Hepatocyte (in vitro differentiated cells): ENCODE data around the gene WDR75. TPM values are rescaled to one million over a fixed set of nuclear protein-coding genes. Genes with fewer than 3 reads are reported as not detected.

Source experiments
- DNase-seq: peaks from one replicate; pipeline ENCODE4 v3.0.0-alpha.2; 2016; ENCODE audit warnings: low spot score
- H2AFZ ChIP-seq: fragments of 200-600 bp; sonication (generic); 2 replicates; pipeline ENCODE4 v1.6.0; 2016; ENCODE audit warnings: antibody characterized with exemption, mild to moderate bottlenecking
- H3K27ac ChIP-seq: fragments of 200-600 bp; sonication (generic); 2 replicates; pipeline ENCODE4 v1.5.1; 2016; ENCODE audit warnings: mild to moderate bottlenecking
- H3K27me3 ChIP-seq: fragments of 200-600 bp; sonication (generic); 2 replicates; pipeline ENCODE4 v1.6.1; 2016
- H3K36me3 ChIP-seq: fragments of 200-600 bp; sonication (generic); replicated peaks from 2 replicates; pipeline ENCODE4 v1.5.1; 2016; ENCODE audit warnings: low read depth; ENCODE audit not compliant: insufficient read depth
- H3K4me1 ChIP-seq: fragments of 200-600 bp; sonication (generic); 2 replicates; pipeline ENCODE4 v1.5.1; 2016; ENCODE audit warnings: mild to moderate bottlenecking, moderate library complexity; ENCODE audit not compliant: insufficient read depth
- H3K4me2 ChIP-seq: fragments of 200-600 bp; sonication (generic); 2 replicates; pipeline ENCODE4 v1.6.0; 2016
- H3K4me3 ChIP-seq: fragments of 200-600 bp; sonication (generic); 2 replicates; pipeline ENCODE4 v1.5.1; 2016; ENCODE audit warnings: mild to moderate bottlenecking
- H3K79me2 ChIP-seq: fragments of 200-600 bp; sonication (generic); 2 replicates; pipeline ENCODE4 v1.6.0; 2017; ENCODE audit warnings: mild to moderate bottlenecking
- H3K9me2 ChIP-seq: fragments of 200-600 bp; sonication (generic); replicated peaks from 2 replicates; pipeline ENCODE4 v1.6.0; 2017; ENCODE audit warnings: mild to moderate bottlenecking; ENCODE audit not compliant: insufficient read depth
- H3K9me3 ChIP-seq: fragments of 200-600 bp; sonication (generic); 2 replicates; pipeline ENCODE4 v1.5.1; 2016; ENCODE audit warnings: low read depth, mild to moderate bottlenecking
- H4K20me1 ChIP-seq: fragments of 200-600 bp; sonication (generic); 2 replicates; pipeline ENCODE4 v1.6.0; 2016; ENCODE audit warnings: mild to moderate bottlenecking; ENCODE audit not compliant: insufficient read depth, poor library complexity, severe bottlenecking
- EZH2 ChIP-seq: fragments of 200-600 bp; sonication (generic); IDR thresholded peaks from 2 replicates; pipeline ENCODE4 v1.6.1; 2016; ENCODE audit warnings: antibody characterized with exemption, mild to moderate bottlenecking, borderline replicate concordance
- EZH2phosphoT487 ChIP-seq: fragments of 200-600 bp; sonication (generic); IDR thresholded peaks from one replicate; pipeline ENCODE4 v1.6.1; 2018; ENCODE audit warnings: antibody characterized with exemption, mild to moderate bottlenecking, low read depth, moderate library complexity; ENCODE audit not compliant: unreplicated experiment, severe bottlenecking
- WGBS: methylation state at CpG from one replicate; pipeline ENCODE4 v1.1.6; 2016; ENCODE audit warnings: low lambda C conversion rate; ENCODE audit errors: missing lambda C conversion rate; 5-methylcytosine and 5-hydroxymethylcytosine counted together
- polyA plus RNA-seq: library from polyadenylated mRNA; unstranded; fragments of >200 nt; fragmentation: Nextera tagmentation; extraction: Ambion mirVana; gene quantifications from 2 replicates; pipeline ENCODE4 v1.2.1, GENCODE V29; 2016
- total RNA-seq: library from RNA; depleted of rRNA; stranded (reverse); fragments of >200 nt; gene quantifications from 2 replicates; pipeline ENCODE4 v1.2.3, GENCODE V29; 2014
- TF ChIP-seq, protein P1 (sequence below): fragments of 200-600 bp; sonication (generic); IDR thresholded peaks from 2 replicates; pipeline ENCODE4 v1.5.1; 2016; ENCODE audit warnings: antibody characterized with exemption, mild to moderate bottlenecking; ENCODE audit not compliant: poor library complexity

Gene WDR75
- total RNA-seq (38.7 and 45.3 TPM in 2 replicates), polyA plus RNA-seq (20.1 and 21.0 TPM in 2 replicates)

DNA sequence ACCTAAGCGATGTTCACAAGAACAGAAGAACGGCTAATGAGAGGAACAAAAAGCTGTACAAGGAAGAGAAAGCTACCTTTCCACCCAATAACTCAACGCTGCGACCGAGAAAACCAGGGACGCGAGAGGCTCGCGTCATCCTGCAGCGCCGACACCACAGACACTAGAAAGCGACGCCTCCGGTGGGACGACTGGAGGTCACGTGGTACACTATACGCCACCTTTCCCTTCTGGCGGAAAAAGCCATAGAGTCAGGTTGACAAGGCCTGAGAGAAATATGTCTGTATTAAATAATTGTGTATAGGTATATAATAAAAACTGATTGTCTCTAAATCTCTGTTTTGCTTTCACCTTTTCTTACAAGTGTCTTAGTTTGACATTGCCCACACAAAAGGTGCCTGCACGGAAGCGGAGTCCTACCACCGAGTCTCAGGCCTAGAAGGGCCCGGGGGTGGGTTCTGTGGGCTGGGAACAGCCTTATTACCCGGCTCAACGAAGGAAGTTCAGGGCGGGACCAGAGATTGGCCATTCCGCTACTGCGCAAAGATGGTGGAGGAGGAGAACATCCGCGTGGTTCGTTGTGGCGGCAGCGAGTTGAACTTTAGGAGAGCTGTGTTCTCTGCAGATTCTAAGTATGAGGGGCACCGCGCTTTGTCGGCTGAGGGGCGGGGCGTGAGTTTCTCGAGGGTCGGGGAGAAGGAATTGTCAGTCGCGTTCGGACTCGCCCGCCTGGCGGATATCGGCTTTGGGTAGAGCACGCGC, at the start of gene WDR75:
TSS of gene WDR75 (plus strand) at position 528 of the 762 bp plus-strand sequence. CDS start at position 547, 19 bp downstream.
- no peaks in the 10 kb centered on the region for H3K4me1 ChIP-seq
- H3K27ac ChIP-seq = peak within 1 kb of the TSS; percentile 98
- peak; percentile 96 for DNase-seq
- no peaks in the 10 kb centered on the region for H3K9me3 ChIP-seq
- TF ChIP-seq EZH2phosphoT487 = no peak
- TF ChIP-seq EZH2 = no peak
- TF ChIP-seq, protein P1, sequence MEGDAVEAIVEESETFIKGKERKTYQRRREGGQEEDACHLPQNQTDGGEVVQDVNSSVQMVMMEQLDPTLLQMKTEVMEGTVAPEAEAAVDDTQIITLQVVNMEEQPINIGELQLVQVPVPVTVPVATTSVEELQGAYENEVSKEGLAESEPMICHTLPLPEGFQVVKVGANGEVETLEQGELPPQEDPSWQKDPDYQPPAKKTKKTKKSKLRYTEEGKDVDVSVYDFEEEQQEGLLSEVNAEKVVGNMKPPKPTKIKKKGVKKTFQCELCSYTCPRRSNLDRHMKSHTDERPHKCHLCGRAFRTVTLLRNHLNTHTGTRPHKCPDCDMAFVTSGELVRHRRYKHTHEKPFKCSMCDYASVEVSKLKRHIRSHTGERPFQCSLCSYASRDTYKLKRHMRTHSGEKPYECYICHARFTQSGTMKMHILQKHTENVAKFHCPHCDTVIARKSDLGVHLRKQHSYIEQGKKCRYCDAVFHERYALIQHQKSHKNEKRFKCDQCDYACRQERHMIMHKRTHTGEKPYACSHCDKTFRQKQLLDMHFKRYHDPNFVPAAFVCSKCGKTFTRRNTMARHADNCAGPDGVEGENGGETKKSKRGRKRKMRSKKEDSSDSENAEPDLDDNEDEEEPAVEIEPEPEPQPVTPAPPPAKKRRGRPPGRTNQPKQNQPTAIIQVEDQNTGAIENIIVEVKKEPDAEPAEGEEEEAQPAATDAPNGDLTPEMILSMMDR = no peak
- peak within 1 kb of the TSS; percentile 65 for H3K4me3 ChIP-seq
- no peaks in the 10 kb centered on the region for H4K20me1 ChIP-seq
- peaks cover 45% of the 10 kb centered on the region for H3K79me2 ChIP-seq
- H3K27me3 ChIP-seq = no peaks in the 10 kb centered on the region
- peak within 1 kb of the TSS; percentile 83 for H3K4me2 ChIP-seq
- peak within 1 kb of the TSS; percentile 87 for H2AFZ ChIP-seq
- no peaks in the 10 kb centered on the region for H3K9me2 ChIP-seq
- H3K36me3 ChIP-seq = no peaks in the 10 kb centered on the region
- WGBS = under 1% methylated on average over 40 of the region's 48 CpGs

DNA sequence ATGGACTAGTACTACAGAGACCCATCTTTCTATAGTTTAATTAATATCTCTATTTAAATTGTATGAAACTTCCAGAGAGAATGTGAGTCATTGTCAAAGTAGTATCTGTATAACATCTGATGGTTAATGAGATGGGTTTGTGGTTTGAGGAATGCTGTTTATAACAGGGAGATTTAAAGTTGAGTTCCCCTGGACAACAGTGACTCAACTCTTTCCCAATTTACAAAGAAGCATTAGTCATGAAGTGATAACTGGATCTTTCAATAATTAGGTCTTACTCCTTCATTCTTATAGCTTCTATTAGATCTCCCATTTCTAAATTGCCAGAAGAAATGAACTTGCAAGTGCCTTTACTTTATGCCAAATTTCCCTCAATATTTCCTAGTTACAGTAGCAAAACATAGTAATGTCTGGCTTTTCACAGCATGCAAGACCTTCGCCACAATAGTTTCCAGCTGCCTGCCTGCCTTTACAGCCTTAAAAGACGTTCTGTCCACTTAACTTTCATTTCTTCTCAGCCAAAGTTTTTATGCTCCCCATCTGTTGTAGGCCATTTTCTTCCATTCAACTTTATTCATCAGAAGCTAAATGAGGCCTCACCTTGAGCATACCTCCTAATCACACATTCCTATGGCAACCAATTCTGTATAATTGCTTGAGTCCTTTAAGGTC, 47.7 kb upstream of the WDR75 start:
- H3K36me3 ChIP-seq = no peaks in the 10 kb centered on the region
- H3K9me3 ChIP-seq = no peaks in the 10 kb centered on the region
- H4K20me1 ChIP-seq = no peaks in the 10 kb centered on the region
- H3K27ac ChIP-seq = peak overlapping the region; percentile 69
- no peaks in the 10 kb centered on the region for H3K79me2 ChIP-seq
- peak overlapping the region; percentile 47 for H3K4me2 ChIP-seq
- no peak overlapping the region for H3K4me3 ChIP-seq
- H3K27me3 ChIP-seq = no peaks in the 10 kb centered on the region
- H3K4me1 ChIP-seq = peaks cover 8% of the 10 kb centered on the region
- no peak overlapping the region for H2AFZ ChIP-seq
- TF ChIP-seq, protein P1 = no peak
- TF ChIP-seq EZH2phosphoT487 (no peak), EZH2 (no peak)
- 60% methylated on average over 2 of the region's 2 CpGs for WGBS
- H3K9me2 ChIP-seq = no peaks in the 10 kb centered on the region
- peak; percentile 33 for DNase-seq

DNA sequence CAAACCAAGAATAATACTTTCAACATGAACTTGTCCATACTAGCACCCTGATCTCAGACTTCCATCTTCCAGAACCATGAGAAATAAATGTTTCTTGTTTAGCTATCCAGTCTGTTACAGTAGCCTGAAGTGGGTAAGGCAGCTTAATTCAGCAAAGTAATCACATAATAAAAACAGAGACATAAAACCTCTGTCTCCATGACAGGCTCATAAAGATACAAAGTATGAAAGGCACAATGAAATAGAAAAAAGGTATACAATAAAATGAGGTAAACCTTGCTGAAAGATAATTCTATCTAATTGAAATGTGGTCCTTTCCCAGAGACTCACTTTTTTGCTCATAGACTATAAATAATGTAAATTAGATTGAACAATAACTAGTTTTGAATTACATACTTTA, 46.7 kb upstream of the WDR75 start:
- Histone ChIP-seq H3K27me3 (no peaks in the 10 kb centered on the region), H3K4me3 (no peak overlapping the region), H3K4me1 (peaks cover 8% of the 10 kb centered on the region), H3K36me3 (no peaks in the 10 kb centered on the region), H3K27ac (peak overlapping the region; percentile 69), H3K4me2 (peak overlapping the region; percentile 47), H4K20me1 (no peaks in the 10 kb centered on the region), H3K9me2 (no peaks in the 10 kb centered on the region), H3K9me3 (no peaks in the 10 kb centered on the region), H3K79me2 (no peaks in the 10 kb centered on the region), H2AFZ (no peak overlapping the region)
- TF ChIP-seq EZH2 = no peak
- TF ChIP-seq EZH2phosphoT487 = no peak
- TF ChIP-seq, protein P1 = no peak
- no peak for DNase-seq
